IMR-90 (cell line): Measurements from ENCODE around the gene GFER.

ENCODE experiments used
- CEBPB ChIP-seq: IDR thresholded peaks from 2 replicates; pipeline ENCODE4 v1.6.1; 2012; ENCODE audit warnings: low read depth, low read length, improper control_type of control experiment
- CTCF ChIP-seq: conservative IDR thresholded peaks from 2 replicates; pipeline ENCODE4 v1.5.1; 2012; ENCODE audit warnings: mild to moderate bottlenecking, low read depth, low read length, improper control_type of control experiment
- MAFK ChIP-seq: IDR thresholded peaks from 2 replicates; pipeline ENCODE4 v1.6.1; 2012; ENCODE audit warnings: low read depth, low read length, improper control_type of control experiment
- MXI1 ChIP-seq: IDR thresholded peaks from 2 replicates; pipeline ENCODE4 v1.6.1; 2012; ENCODE audit warnings: low read depth, mild to moderate bottlenecking, low read length, moderate library complexity, borderline replicate concordance
- POLR2A ChIP-seq: IDR thresholded peaks from 2 replicates; pipeline ENCODE4 v1.6.1; 2012; ENCODE audit warnings: mild to moderate bottlenecking, low read depth, low read length
- RAD21 ChIP-seq: IDR thresholded peaks from 2 replicates; pipeline ENCODE4 v1.6.1; 2012; ENCODE audit warnings: low read length, improper control_type of control experiment
- SMC3 ChIP-seq: fragments of 150-350 bp; IDR thresholded peaks from 2 replicates; pipeline ENCODE4 v1.6.1; 2016; ENCODE audit warnings: low read depth, mild to moderate bottlenecking, antibody characterized with exemption, low read length, moderate library complexity
- USF2 ChIP-seq: fragments of 150-350 bp; IDR thresholded peaks from 2 replicates; pipeline ENCODE4 v1.6.1; 2017; ENCODE audit warnings: mild to moderate bottlenecking, antibody characterized with exemption, low read length, low read depth

- TF ChIP-seq CTCF: peak; percentile 98
- peak; percentile 4; the same call in 1 of the 2 replicates for TF ChIP-seq USF2
- no peak for TF ChIP-seq POLR2A
- peak; percentile 71 for TF ChIP-seq MXI1
- peak; percentile 80 for TF ChIP-seq SMC3
- no peak for TF ChIP-seq MAFK
- peak; percentile 61 for TF ChIP-seq RAD21
- no peak for TF ChIP-seq CEBPB
These were observed 20.0 kb downstream of the GFER start for GRCh38 chr16:2003827-2004641.
